Stomach smooth muscle (tissue), 2 donors: ENCODE measurements around the gene LGSN.
"Not testable (repeated sequence)": the region's sequence is repeated elsewhere in the genome, so short reads cannot be mapped to it uniquely, and the experiment has no call there.

Experiments used
- H3K27ac ChIP-seq: one replicate; pipeline ENCODE4 v1.7.0; 2013; ENCODE audit warnings: mild to moderate bottlenecking, low read length, inconsistent platforms
- H3K27me3 ChIP-seq, 2 donors: one replicate each; pipeline ENCODE4 v1.7.0; 2013; ENCODE audit warnings: low read length in 2 of 2; ENCODE audit not compliant: insufficient read depth in 2 of 2, control insufficient read depth in 1 of 2
- H3K36me3 ChIP-seq, 2 donors: one replicate each; pipeline ENCODE4 v1.7.0; 2013; ENCODE audit warnings: low read length in 2 of 2; ENCODE audit not compliant: control insufficient read depth in 2 of 2, insufficient read depth in 2 of 2
- H3K4me1 ChIP-seq: one replicate; pipeline ENCODE4 v1.7.0; 2013; ENCODE audit warnings: low read length; ENCODE audit not compliant: control insufficient read depth, insufficient read depth
- H3K4me3 ChIP-seq, 2 donors: one replicate each; pipeline ENCODE4 v1.7.0; 2013; ENCODE audit warnings: low read length in 2 of 2
- H3K9ac ChIP-seq, 2 donors: one replicate each; pipeline ENCODE4 v1.7.0; 2013; ENCODE audit warnings: low read length in 2 of 2, mild to moderate bottlenecking in 1 of 2
- H3K9me3 ChIP-seq, 2 donors: one replicate each; pipeline ENCODE4 v1.7.0; 2013; ENCODE audit warnings: low read length in 2 of 2; ENCODE audit not compliant: control insufficient read depth in 2 of 2
- donor health status: healthy.
- donor health status: Pancreatic carcinoma.

The LGSN gene

GRCh38 chr6:63347599-63347998 lies 27.8 kb upstream of the LGSN start:
- H3K4me3 ChIP-seq, result no peak overlapping the region

GRCh38 chr6:63346217-63346835 lies 26.5 kb upstream of the LGSN start:
- H3K4me3 ChIP-seq, result no peak overlapping the region
- no peaks in the 10 kb centered on the region for H3K4me1 ChIP-seq
- H3K36me3 ChIP-seq, result no peaks in the 10 kb centered on the region
- H3K27ac ChIP-seq, result no peak overlapping the region
- H3K9ac ChIP-seq, result no peak overlapping the region
- H3K27me3 ChIP-seq, result no peaks in the 10 kb centered on the region
- no peaks in the 10 kb centered on the region for H3K9me3 ChIP-seq

More at GRCh38 chr6:63347599-63347998, 27.8 kb upstream of the LGSN start:
- no peaks in the 10 kb centered on the region for H3K4me1 ChIP-seq
- H3K27me3 ChIP-seq, result no peaks in the 10 kb centered on the region
- no peak overlapping the region for H3K9ac ChIP-seq
- no peaks in the 10 kb centered on the region for H3K9me3 ChIP-seq
- no peak overlapping the region for H3K27ac ChIP-seq
- no peaks in the 10 kb centered on the region for H3K36me3 ChIP-seq

GRCh38 chr6:63340351-63340750 lies 20.6 kb upstream of the LGSN start:
- Histone ChIP-seq H3K9me3 (peaks cover 0 to 6% of the 10 kb centered on the region in 2 donors), H3K36me3 (no peaks in the 10 kb centered on the region), H3K9ac (no peak overlapping the region), H3K27me3 (no peaks in the 10 kb centered on the region), H3K4me1 (no peaks in the 10 kb centered on the region), H3K27ac (no peak overlapping the region), H3K4me3 (no peak overlapping the region)

GRCh38 chr6:63334652-63335051 lies 14.9 kb upstream of the LGSN start:
- not testable (repeated sequence) for H3K27ac ChIP-seq, H3K9me3 ChIP-seq, H3K36me3 ChIP-seq, H3K4me3 ChIP-seq, H3K27me3 ChIP-seq, H3K4me1 ChIP-seq, H3K9ac ChIP-seq

- Histone ChIP-seq H3K4me1 (no peaks in the 10 kb centered on the region), H3K9me3 (no peaks in the 10 kb centered on the region), H3K27me3 (no peaks in the 10 kb centered on the region), H3K4me3 (no peak overlapping the region), H3K36me3 (no peaks in the 10 kb centered on the region), H3K27ac (no peak overlapping the region), H3K9ac (no peak overlapping the region)
Observed at GRCh38 chr6:63333440-63333839, 13.7 kb upstream of the LGSN start.

GRCh38 chr6:63326630-63327029 lies 6.8 kb upstream of the LGSN start:
- H3K27ac ChIP-seq, H3K36me3 ChIP-seq, H3K4me3 ChIP-seq, H3K4me1 ChIP-seq, H3K27me3 ChIP-seq, H3K9me3 ChIP-seq, H3K9ac ChIP-seq: not testable (repeated sequence)

GRCh38 chr6:63322981-63323380 lies 3.2 kb upstream of the LGSN start:
- Histone ChIP-seq H3K4me1 (no peaks in the 10 kb centered on the region), H3K27me3 (no peaks in the 10 kb centered on the region), H3K4me3 (no peak overlapping the region), H3K9ac (no peak overlapping the region), H3K9me3 (no peaks in the 10 kb centered on the region), H3K27ac (no peak overlapping the region), H3K36me3 (no peaks in the 10 kb centered on the region)

- H3K27ac ChIP-seq, result no peak overlapping the region
- H3K9ac ChIP-seq, result no peak overlapping the region
- no peak overlapping the region for H3K4me3 ChIP-seq
- no peaks in the 10 kb centered on the region for H3K36me3 ChIP-seq
- no peaks in the 10 kb centered on the region for H3K9me3 ChIP-seq
- no peaks in the 10 kb centered on the region for H3K4me1 ChIP-seq
- no peaks in the 10 kb centered on the region for H3K27me3 ChIP-seq
Observed at GRCh38 chr6:63321821-63322220, 2.0 kb upstream of the LGSN start.

- H3K27me3 ChIP-seq, result no peaks in the 10 kb centered on the region
- H3K4me3 ChIP-seq, result no peak overlapping the region
- no peak overlapping the region for H3K9ac ChIP-seq
- no peaks in the 10 kb centered on the region for H3K36me3 ChIP-seq
- no peaks in the 10 kb centered on the region for H3K9me3 ChIP-seq
- no peaks in the 10 kb centered on the region for H3K4me1 ChIP-seq
- no peak overlapping the region for H3K27ac ChIP-seq
Observed at GRCh38 chr6:63317641-63318040, 2.1 kb downstream of the LGSN start.

- no peaks in the 10 kb centered on the region for H3K27me3 ChIP-seq
- no peaks in the 10 kb centered on the region for H3K36me3 ChIP-seq
- H3K4me3 ChIP-seq, result no peak overlapping the region
- no peak overlapping the region for H3K27ac ChIP-seq
- no peaks in the 10 kb centered on the region for H3K4me1 ChIP-seq
- H3K9ac ChIP-seq, result no peak overlapping the region
- H3K9me3 ChIP-seq, result no peaks in the 10 kb centered on the region
Observed at GRCh38 chr6:63316113-63316512, 3.7 kb downstream of the LGSN start.

GRCh38 chr6:63313111-63313510 lies 6.7 kb downstream of the LGSN start:
- Histone ChIP-seq H3K27ac (no peak overlapping the region), H3K36me3 (no peaks in the 10 kb centered on the region), H3K9me3 (no peaks in the 10 kb centered on the region), H3K27me3 (no peaks in the 10 kb centered on the region), H3K4me3 (no peak overlapping the region), H3K4me1 (no peaks in the 10 kb centered on the region), H3K9ac (no peak overlapping the region)
